SJSA1 (cell line): ENCODE data around the gene FRMD4B. TPM values are rescaled to one million over a fixed set of nuclear protein-coding genes. Genes with fewer than 3 reads are reported as not detected.

ENCODE experiments used
- DNase-seq, 2 experiments: peaks; one replicate each; pipeline ENCODE4 v3.0.0-alpha.2; 2015 to 2020; ENCODE audit warnings: low spot score in 2 of 2, low read depth in 1 of 2
- H3K27ac ChIP-seq: fragments of 250-450 bp; sonication (Bioruptor Pico); 2 replicates; pipeline ENCODE4 v1.5.1; 2020; ENCODE audit warnings: mild to moderate bottlenecking, moderate library complexity
- H3K27me3 ChIP-seq: fragments of 250-450 bp; sonication (Bioruptor Pico); replicated peaks from 2 replicates; pipeline ENCODE4 v1.5.1; 2020; ENCODE audit warnings: mild to moderate bottlenecking, moderate library complexity
- H3K36me3 ChIP-seq: fragments of 250-450 bp; sonication (Bioruptor Pico); 2 replicates; pipeline ENCODE4 v1.5.1; 2020; ENCODE audit warnings: mild to moderate bottlenecking
- H3K4me1 ChIP-seq: fragments of 250-450 bp; sonication (Bioruptor Pico); replicated peaks from 2 replicates; pipeline ENCODE4 v1.6.1; 2021; ENCODE audit warnings: mild to moderate bottlenecking
- H3K4me3 ChIP-seq: fragments of 250-450 bp; sonication (Bioruptor Pico); 2 replicates; pipeline ENCODE4 v1.5.1; 2020; ENCODE audit warnings: mild to moderate bottlenecking
- H3K9me3 ChIP-seq: fragments of 250-450 bp; sonication (Bioruptor Pico); replicated peaks from 2 replicates; pipeline ENCODE4 v1.5.1; 2020; ENCODE audit warnings: mild to moderate bottlenecking
- total RNA-seq: library from RNA; depleted of rRNA; stranded (reverse); fragments of >200 nt; shearing (Covaris generic); gene quantifications from 2 replicates; pipeline ENCODE4 v1.2.3, GENCODE V29; 2014

The FRMD4B gene
- total RNA-seq, 1 experiment from 2014 or later = 1.3 TPM

DNA sequence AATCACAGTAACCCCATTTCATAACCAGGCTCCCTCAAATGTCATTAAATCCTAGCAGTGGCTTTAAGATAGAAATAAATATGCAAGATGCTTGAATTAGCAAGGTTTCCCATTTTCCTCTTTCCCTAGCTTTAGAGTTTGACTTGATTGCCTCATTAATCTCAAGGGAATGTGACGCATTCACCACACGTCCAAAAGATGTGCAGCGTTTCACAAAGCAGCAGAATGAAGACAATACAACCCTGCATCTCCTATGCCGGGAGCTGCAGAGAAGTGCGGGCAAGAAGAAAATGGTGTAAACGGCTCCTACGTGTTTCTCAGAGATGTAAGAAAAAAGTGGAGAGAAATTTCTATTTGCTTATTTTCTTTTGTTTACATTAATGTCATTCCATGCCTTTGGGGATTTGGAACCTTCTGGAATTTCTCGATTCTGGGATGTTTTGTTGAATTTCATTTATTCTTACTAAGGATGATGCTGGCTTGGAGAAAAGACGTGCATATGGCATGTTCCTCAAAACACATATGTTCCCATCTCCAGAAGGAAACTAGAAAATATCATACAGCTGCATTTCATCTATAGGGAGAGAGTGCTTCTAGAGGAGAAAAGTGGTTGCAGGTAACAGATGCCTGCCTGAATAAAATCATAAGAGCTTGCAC is 27.8 kb upstream of the FRMD4B start:
- Histone ChIP-seq H3K27me3 (no peaks in the 10 kb centered on the region), H3K36me3 (no peaks in the 10 kb centered on the region), H3K4me1 (peaks cover 6% of the 10 kb centered on the region), H3K4me3 (no peak overlapping the region), H3K9me3 (no peaks in the 10 kb centered on the region), H3K27ac (no peak overlapping the region)
- DNase-seq = no peak

GRCh38 chr3:69411346-69411745 is 25.5 kb upstream of the FRMD4B start:
- peaks cover 6% of the 10 kb centered on the region for H3K4me1 ChIP-seq
- no peak for DNase-seq
- H3K36me3 ChIP-seq = no peaks in the 10 kb centered on the region
- no peaks in the 10 kb centered on the region for H3K27me3 ChIP-seq
- H3K27ac ChIP-seq = no peak overlapping the region
- no peaks in the 10 kb centered on the region for H3K9me3 ChIP-seq
- H3K4me3 ChIP-seq = no peak overlapping the region

GRCh38 chr3:69410301-69410700 is 24.4 kb upstream of the FRMD4B start:
- Histone ChIP-seq H3K9me3 (no peaks in the 10 kb centered on the region), H3K27ac (no peak overlapping the region), H3K4me3 (no peak overlapping the region), H3K27me3 (no peaks in the 10 kb centered on the region), H3K36me3 (no peaks in the 10 kb centered on the region), H3K4me1 (peaks cover 6% of the 10 kb centered on the region)
- peak; percentile 11 to 52 for DNase-seq

- Histone ChIP-seq H3K36me3 (no peaks in the 10 kb centered on the region), H3K27ac (no peak overlapping the region), H3K27me3 (no peaks in the 10 kb centered on the region), H3K4me3 (no peak overlapping the region), H3K4me1 (peaks cover 6% of the 10 kb centered on the region), H3K9me3 (no peaks in the 10 kb centered on the region)
- DNase-seq = no peak
Observed at GRCh38 chr3:69409831-69410230, 23.9 kb upstream of the FRMD4B start.

GRCh38 chr3:69409011-69409410 is 23.1 kb upstream of the FRMD4B start:
- Histone ChIP-seq H3K27me3 (no peaks in the 10 kb centered on the region), H3K36me3 (no peaks in the 10 kb centered on the region), H3K27ac (no peak overlapping the region), H3K9me3 (no peaks in the 10 kb centered on the region), H3K4me3 (no peak overlapping the region), H3K4me1 (peaks cover 6% of the 10 kb centered on the region)
- no peak for DNase-seq

- no peak for DNase-seq
- H3K4me1 ChIP-seq = peaks cover 6% of the 10 kb centered on the region
- no peaks in the 10 kb centered on the region for H3K9me3 ChIP-seq
- H3K36me3 ChIP-seq = no peaks in the 10 kb centered on the region
- no peak overlapping the region for H3K4me3 ChIP-seq
- H3K27me3 ChIP-seq = no peaks in the 10 kb centered on the region
- H3K27ac ChIP-seq = no peak overlapping the region
Observed at GRCh38 chr3:69408542-69408941, 22.7 kb upstream of the FRMD4B start.

- no peak for DNase-seq
- Histone ChIP-seq H3K27me3 (no peaks in the 10 kb centered on the region), H3K36me3 (no peaks in the 10 kb centered on the region), H3K27ac (no peak overlapping the region), H3K9me3 (no peaks in the 10 kb centered on the region), H3K4me3 (no peak overlapping the region), H3K4me1 (peaks cover 6% of the 10 kb centered on the region)
Observed at GRCh38 chr3:69407908-69408307, 22.0 kb upstream of the FRMD4B start.

GRCh38 chr3:69406163-69406562 is 20.3 kb upstream of the FRMD4B start:
- peaks cover 3% of the 10 kb centered on the region for H3K4me1 ChIP-seq
- no peaks in the 10 kb centered on the region for H3K36me3 ChIP-seq
- no peaks in the 10 kb centered on the region for H3K27me3 ChIP-seq
- no peak overlapping the region for H3K27ac ChIP-seq
- DNase-seq = no peak
- H3K9me3 ChIP-seq = no peaks in the 10 kb centered on the region
- no peak overlapping the region for H3K4me3 ChIP-seq

GRCh38 chr3:69405067-69405466 is 19.2 kb upstream of the FRMD4B start:
- Histone ChIP-seq H3K4me3 (no peak overlapping the region), H3K27me3 (no peaks in the 10 kb centered on the region), H3K36me3 (no peaks in the 10 kb centered on the region), H3K4me1 (no peaks in the 10 kb centered on the region), H3K9me3 (no peaks in the 10 kb centered on the region), H3K27ac (no peak overlapping the region)
- DNase-seq = no peak

DNA sequence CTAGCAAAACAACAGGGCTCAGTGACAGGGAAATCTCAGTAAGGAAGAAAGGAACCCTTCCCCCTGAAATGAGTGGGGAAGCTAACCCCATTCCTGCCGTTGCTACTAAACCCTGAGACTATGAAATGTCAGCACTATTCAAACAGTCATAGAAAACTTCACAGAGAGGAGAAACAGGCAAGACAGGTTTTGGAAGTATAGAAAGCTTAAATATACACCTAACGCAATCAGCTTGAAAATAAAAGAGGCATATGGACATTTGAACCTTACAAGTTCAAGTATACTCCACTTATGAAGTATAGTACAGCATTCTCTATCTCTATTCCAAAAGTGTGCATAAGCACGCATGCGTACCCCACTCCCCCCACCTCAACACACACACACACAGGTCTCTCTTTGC is 17.6 kb upstream of the FRMD4B start:
- H3K36me3 ChIP-seq = no peaks in the 10 kb centered on the region

DNA sequence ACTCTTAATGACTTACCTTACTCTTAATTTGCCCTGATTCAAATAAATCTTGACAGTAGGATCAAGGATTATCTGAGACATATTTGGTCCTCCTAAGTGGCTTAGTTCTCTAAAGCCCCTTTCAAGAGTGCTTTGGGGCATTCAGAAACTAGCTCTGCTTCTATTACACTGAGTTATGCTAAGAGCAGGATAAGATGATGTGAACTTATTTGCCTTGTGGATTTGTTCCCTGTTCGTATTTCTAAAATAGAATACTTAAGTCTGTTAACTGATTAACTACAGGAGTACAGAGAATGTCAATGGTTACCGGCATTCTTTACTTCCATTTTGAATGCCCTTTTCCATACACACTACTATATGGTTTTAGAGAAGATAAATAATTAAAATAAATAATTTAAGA is 14.8 kb upstream of the FRMD4B start:
- Histone ChIP-seq H3K4me1 (no peaks in the 10 kb centered on the region), H3K9me3 (no peaks in the 10 kb centered on the region; the same call in 1 of the 2 replicates), H3K4me3 (no peak overlapping the region), H3K27ac (no peak overlapping the region), H3K27me3 (no peaks in the 10 kb centered on the region), H3K36me3 (no peaks in the 10 kb centered on the region)
- DNase-seq = no peak

More for the DNA sequence above, 17.6 kb upstream of the FRMD4B start:
- H3K27ac ChIP-seq = no peak overlapping the region
- H3K4me3 ChIP-seq = no peak overlapping the region
- no peaks in the 10 kb centered on the region for H3K4me1 ChIP-seq
- DNase-seq = no peak
- H3K9me3 ChIP-seq = no peaks in the 10 kb centered on the region
- no peaks in the 10 kb centered on the region for H3K27me3 ChIP-seq

- no peaks in the 10 kb centered on the region for H3K27me3 ChIP-seq
- H3K27ac ChIP-seq = no peak overlapping the region
- H3K36me3 ChIP-seq = no peaks in the 10 kb centered on the region
- H3K4me3 ChIP-seq = no peak overlapping the region
- DNase-seq = no peak
- H3K9me3 ChIP-seq = no peaks in the 10 kb centered on the region; the same call in 1 of the 2 replicates
- no peaks in the 10 kb centered on the region for H3K4me1 ChIP-seq
Observed at GRCh38 chr3:69392850-69393249, 7.0 kb upstream of the FRMD4B start.

DNA sequence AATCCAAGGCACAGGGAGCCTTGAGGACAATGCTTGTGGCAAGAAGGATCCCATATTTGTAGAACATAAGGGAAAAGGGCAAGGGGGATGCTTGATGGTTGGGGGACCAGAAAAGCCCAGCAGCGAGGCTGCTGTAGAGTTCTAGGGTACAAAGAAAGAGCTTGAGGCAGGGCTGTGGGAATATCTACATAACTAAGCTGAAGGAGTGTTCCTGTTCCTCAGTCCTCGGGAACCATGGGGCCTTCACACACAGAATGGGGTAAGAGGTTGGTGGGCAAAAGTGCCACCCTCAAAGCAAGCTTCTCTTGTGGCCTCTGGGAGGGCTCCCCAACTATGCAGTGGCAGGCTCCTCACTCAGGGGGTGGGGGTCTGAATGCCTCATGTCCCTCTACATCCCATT is 6.5 kb upstream of the FRMD4B start:
- Histone ChIP-seq H3K27ac (no peak overlapping the region), H3K36me3 (no peaks in the 10 kb centered on the region), H3K9me3 (no peaks in the 10 kb centered on the region; the same call in 1 of the 2 replicates), H3K4me1 (no peaks in the 10 kb centered on the region), H3K4me3 (no peak overlapping the region), H3K27me3 (no peaks in the 10 kb centered on the region)
- DNase-seq = no peak

- no peaks in the 10 kb centered on the region for H3K36me3 ChIP-seq
- H3K9me3 ChIP-seq = no peaks in the 10 kb centered on the region
- DNase-seq = no peak
- no peak overlapping the region for H3K27ac ChIP-seq
- H3K4me3 ChIP-seq = no peak overlapping the region
- H3K27me3 ChIP-seq = no peaks in the 10 kb centered on the region
- no peaks in the 10 kb centered on the region for H3K4me1 ChIP-seq
Observed at GRCh38 chr3:69391554-69391953, 5.7 kb upstream of the FRMD4B start.

- H3K4me1 ChIP-seq = no peaks in the 10 kb centered on the region
- DNase-seq = no peak
- no peaks in the 10 kb centered on the region for H3K9me3 ChIP-seq
- no peaks in the 10 kb centered on the region for H3K27me3 ChIP-seq
- no peaks in the 10 kb centered on the region for H3K36me3 ChIP-seq
- no peak overlapping the region for H3K27ac ChIP-seq
- no peak overlapping the region for H3K4me3 ChIP-seq
Observed at GRCh38 chr3:69390771-69391170, 4.9 kb upstream of the FRMD4B start.
